Rectal smooth muscle tissue (tissue), 1 donor: ENCODE measurements around the gene NISCH.

ENCODE experiments used
- H3K27ac ChIP-seq: one replicate; pipeline ENCODE4 v1.7.0; 2013; ENCODE audit warnings: low read depth, low read length, inconsistent platforms
- H3K27me3 ChIP-seq: one replicate; pipeline ENCODE4 v1.7.0; 2013; ENCODE audit warnings: low read length; ENCODE audit not compliant: control insufficient read depth, insufficient read depth
- H3K36me3 ChIP-seq: one replicate; pipeline ENCODE4 v1.7.0; 2013; ENCODE audit warnings: low read length; ENCODE audit not compliant: control insufficient read depth, insufficient read depth
- H3K4me1 ChIP-seq: one replicate; pipeline ENCODE4 v1.7.0; 2013; ENCODE audit warnings: low read length; ENCODE audit not compliant: control insufficient read depth, insufficient read depth
- H3K4me3 ChIP-seq: one replicate; pipeline ENCODE4 v1.7.0; 2013; ENCODE audit warnings: low read length
- H3K9ac ChIP-seq: one replicate; pipeline ENCODE4 v1.7.0; 2013; ENCODE audit warnings: low read length

Gene NISCH

DNA sequence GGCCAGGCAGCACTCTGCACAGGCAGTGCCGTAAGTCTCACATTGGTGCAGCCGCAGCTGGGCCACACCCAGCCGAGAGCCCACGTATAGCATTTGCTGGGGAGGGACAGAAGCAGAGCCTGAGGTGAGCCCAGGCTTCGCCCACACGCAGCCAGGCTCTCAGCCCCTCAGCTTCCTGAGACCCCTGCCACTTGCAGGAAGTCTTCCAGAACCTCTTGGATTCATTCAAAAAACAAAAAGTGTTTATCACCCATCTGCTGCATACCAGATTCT, 17.4 kb upstream of the NISCH start:
- no peak overlapping the region for H3K4me3 ChIP-seq
- H3K27me3 ChIP-seq = no peaks in the 10 kb centered on the region
- no peaks in the 10 kb centered on the region for H3K36me3 ChIP-seq
- no peaks in the 10 kb centered on the region for H3K4me1 ChIP-seq
- no peak overlapping the region for H3K9ac ChIP-seq
- H3K27ac ChIP-seq = no peak overlapping the region

DNA sequence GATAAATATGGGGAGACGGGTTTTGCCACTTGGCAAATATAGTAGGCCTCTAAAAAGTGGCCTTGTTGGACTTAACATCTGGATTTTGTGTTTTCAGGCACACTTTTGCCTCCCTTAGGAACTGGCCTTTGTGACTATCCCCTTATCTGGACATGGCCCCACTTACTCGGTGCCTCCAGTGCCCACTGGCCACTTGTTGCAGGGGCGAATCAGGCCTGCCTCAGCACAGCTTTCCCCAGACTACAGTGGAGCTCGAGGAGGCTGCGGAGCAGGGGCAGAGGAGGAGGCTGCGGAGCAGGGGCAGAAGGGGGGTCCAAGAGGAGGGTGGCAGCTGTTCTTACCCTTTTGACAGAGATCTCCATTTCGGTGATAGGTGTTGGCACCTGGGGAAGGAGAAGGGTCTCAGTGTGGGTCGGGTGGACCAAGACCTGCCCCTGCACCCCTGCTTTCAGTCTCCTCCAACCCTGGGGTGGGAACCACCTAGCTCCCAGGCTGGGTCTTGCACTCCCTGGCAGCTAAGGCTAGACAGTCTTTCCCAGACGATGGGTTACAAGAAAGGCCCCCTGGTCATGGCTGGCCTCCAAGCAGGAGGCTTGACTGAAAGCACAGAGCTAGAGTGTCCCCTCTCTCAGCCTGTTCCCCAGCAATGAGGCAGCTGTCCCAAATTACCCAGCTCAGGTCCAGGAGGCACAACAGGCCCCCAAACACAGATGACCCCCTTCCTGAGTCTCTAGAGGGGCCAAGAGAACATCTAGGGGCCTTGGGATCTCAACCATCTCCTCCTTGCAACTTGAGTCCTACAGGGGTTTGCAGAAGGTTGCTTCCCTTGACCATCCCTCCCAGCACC, 16.6 kb upstream of the NISCH start:
- H3K36me3 ChIP-seq = no peaks in the 10 kb centered on the region
- H3K27me3 ChIP-seq = no peaks in the 10 kb centered on the region
- no peak overlapping the region for H3K4me3 ChIP-seq
- no peak overlapping the region for H3K9ac ChIP-seq
- H3K27ac ChIP-seq = no peak overlapping the region
- no peaks in the 10 kb centered on the region for H3K4me1 ChIP-seq

DNA sequence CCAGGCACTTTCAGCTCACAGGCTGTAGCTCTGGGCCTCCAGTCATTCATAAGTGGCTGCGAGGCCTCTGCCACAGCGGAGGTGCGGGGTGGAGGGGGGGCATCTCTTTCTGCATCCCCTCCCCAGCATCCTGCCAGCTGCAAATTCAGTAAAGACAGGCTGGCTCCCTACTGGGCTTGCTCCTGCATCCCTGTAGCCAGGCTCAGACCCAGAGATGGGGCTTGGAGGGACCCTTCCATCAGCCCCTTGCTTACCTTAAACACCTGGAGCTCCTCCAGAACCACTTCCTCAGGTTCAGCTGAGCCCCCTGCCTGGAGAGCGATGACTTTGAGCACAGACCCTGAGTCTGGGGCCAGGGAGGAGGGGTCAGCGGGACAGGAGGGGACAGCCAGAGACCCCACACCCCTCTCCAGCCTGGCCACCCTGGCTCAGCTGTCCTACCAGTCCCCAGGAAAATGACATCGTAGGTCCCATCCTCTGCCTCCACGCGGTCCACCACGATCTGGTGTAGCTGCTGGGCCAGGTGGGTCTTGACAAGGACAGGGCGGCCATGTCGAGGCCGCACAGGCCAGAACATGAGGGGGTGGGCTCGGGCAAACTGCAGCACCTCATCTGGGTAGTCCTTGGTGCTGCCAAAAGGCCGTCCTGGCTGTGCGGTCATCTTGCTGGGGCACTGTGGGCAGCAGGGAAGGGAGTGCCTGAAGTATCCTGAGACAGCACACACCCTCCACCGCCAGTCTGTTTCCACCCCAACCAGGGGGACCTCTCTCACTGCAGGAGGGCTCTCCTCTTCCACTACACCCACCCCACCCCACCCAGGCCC, 15.8 kb upstream of the NISCH start:
- Histone ChIP-seq H3K9ac (no peak overlapping the region), H3K27ac (no peak overlapping the region), H3K36me3 (no peaks in the 10 kb centered on the region), H3K27me3 (no peaks in the 10 kb centered on the region), H3K4me3 (no peak overlapping the region), H3K4me1 (no peaks in the 10 kb centered on the region)

DNA sequence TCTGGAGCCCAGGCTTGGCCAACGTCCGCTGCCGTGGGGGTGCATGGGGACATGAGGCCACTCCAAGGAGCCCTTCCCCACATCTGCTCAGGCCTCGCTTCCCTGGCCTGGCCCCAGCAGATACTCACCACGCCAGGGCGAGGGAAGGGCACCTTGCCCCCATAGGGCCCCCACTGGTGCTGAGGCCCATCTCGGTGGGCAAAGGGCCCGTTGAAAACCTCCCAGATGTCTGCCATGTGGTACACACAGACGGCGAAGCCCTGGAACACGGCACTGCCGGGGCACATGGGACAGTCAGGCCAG, 15.2 kb upstream of the NISCH start:
- Histone ChIP-seq H3K27ac (no peak overlapping the region), H3K36me3 (no peaks in the 10 kb centered on the region), H3K27me3 (no peaks in the 10 kb centered on the region), H3K4me1 (no peaks in the 10 kb centered on the region), H3K4me3 (no peak overlapping the region), H3K9ac (no peak overlapping the region)

DNA sequence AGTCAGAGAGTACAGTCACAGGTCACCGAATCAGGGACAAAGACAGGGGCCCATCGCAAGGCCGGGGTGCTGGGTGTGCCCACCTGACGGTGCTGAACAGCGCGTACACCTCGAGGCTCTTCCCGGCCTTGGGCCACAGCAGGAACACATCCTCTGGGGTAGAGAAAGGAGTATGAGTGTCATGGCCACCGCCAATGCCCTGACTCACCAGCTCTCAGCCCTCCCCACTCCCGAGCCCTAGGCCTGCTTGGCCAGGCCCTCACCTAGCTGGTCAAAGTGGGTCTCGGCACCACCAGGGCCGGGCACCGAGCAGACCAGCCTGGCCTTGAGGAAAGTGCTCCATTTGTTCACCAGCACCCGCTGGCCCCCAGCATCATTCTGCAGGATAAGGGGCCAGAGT, 14.7 kb upstream of the NISCH start:
- H3K27me3 ChIP-seq = no peaks in the 10 kb centered on the region
- no peak overlapping the region for H3K27ac ChIP-seq
- H3K36me3 ChIP-seq = no peaks in the 10 kb centered on the region
- H3K4me3 ChIP-seq = no peak overlapping the region
- no peak overlapping the region for H3K9ac ChIP-seq
- H3K4me1 ChIP-seq = no peaks in the 10 kb centered on the region

DNA sequence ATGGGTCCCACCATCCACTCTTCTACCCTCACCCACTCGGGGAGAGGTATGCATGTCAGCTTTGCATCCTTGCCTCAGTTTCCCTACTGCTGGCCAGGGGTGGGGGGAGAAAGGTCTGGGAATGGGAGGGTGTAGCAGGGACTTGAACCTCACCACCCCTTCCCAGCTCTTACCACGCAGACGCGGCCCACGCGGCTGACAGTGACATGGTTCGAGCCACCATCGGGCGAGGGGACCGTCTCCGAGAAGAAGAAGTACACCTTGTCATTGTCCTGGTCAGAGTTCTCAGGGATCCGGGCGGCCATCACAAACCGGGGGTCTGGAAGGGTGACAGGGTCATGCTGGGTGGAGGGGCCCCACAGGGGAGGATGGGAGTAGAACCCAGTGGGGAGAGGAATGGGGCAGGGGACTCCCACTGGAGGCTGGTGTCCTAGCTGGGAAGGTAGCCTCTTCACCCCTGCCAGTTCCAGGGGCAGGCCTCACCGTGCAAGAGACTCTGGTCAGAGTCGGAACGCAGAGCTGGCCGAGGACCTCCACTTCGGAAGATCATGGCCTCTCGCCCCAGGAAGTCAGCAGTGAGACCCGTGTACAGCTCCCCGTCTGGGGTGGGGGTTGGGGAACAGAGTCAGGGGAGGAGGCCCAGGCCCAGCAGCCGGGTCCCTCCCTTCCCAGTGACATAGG, 14.2 kb upstream of the NISCH start:
- Histone ChIP-seq H3K27ac (no peak overlapping the region), H3K36me3 (no peaks in the 10 kb centered on the region), H3K4me3 (no peak overlapping the region), H3K9ac (no peak overlapping the region), H3K4me1 (no peaks in the 10 kb centered on the region), H3K27me3 (no peaks in the 10 kb centered on the region)

DNA sequence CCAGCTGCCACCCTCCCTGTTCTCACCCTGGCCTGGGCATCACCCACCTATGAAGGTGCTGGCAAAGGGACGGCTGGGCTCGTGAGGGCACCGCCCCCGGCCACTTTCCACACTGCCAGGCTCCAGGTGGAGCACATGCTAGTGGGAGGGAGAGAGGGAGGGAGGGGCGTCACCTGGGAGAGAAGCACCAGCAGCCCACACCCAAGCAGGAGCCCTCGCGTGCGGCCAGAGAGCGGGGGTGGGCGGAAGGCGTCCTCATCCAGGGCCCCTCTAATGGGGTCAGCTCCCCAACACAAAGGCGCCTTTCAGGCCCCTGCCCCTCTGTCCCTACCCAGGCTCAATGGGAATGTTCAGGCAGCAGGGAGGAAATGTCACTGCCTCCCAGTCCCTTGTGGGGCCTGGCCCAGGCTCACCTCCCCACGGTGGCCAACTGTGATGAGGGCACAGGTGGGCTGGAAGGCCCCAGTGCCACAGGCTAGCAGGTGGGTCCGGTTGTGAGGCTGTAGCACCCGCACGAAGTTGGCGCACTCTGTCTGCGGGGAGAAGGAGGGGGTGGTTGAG, 13.6 kb upstream of the NISCH start:
- no peak overlapping the region for H3K4me3 ChIP-seq
- H3K4me1 ChIP-seq = no peaks in the 10 kb centered on the region
- H3K9ac ChIP-seq = no peak overlapping the region
- no peak overlapping the region for H3K27ac ChIP-seq
- H3K36me3 ChIP-seq = no peaks in the 10 kb centered on the region
- no peaks in the 10 kb centered on the region for H3K27me3 ChIP-seq

DNA sequence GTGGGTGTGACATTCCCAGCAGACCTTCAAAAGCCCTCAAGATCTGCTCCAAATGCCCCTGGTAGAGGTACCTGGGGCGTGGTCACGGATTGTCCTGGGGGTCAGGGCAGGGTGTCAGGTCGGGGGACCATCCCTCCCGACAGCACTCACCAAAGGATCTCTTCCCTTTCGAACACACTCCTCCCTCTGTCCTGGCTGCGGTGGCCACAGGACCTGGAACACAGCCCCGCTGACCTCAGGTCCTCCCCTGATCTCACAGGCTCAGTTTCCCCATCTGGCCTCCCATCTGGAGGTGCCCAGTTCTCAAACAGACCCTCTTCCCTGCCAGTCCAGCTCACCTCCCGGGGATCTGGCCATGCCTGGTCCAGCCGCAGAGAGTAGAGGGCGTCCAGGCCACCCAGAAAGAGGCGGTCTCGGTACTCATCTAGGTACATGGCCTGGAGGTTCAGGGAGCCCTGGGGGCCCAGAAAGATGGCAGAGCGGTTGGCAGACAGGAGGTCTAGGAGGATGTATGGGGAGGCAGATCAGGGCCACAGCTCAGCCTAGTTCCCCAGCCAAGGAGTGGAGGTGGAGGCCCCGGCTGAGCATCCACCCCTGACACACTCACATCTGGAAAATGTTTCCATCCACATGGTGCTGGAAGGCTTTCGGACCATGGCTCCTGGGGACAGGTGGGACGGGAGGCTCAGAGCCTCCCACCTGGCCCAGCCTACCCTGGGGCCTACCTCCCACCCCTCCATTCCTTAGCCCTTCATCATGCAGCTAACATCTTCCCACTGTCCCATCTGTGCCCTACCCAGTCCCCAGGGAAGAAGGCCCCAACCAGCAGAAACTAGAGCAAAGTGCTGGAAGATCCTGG, 12.8 kb upstream of the NISCH start:
- no peak overlapping the region for H3K27ac ChIP-seq
- no peak overlapping the region for H3K4me3 ChIP-seq
- no peaks in the 10 kb centered on the region for H3K4me1 ChIP-seq
- no peak overlapping the region for H3K9ac ChIP-seq
- H3K27me3 ChIP-seq = no peaks in the 10 kb centered on the region
- no peaks in the 10 kb centered on the region for H3K36me3 ChIP-seq

DNA sequence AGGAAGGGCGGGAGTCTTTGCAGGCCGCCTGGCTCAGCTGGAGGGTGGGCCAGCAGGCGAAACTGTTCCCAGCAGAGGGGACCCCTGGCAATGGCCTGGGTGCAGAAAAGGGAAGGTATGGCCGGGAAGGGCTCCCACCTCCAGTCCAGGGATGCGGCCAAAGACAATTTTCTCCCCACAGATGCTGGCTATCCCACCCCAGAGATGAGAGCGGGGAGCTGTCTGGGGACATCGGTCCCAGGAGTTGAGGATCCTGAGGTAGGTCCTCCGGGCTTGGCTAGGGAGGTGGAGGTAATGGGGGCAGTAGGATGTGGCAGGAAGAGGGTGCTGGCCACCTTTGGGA, 12.2 kb upstream of the NISCH start:
- no peaks in the 10 kb centered on the region for H3K36me3 ChIP-seq
- H3K27ac ChIP-seq = no peak overlapping the region
- no peak overlapping the region for H3K4me3 ChIP-seq
- H3K9ac ChIP-seq = no peak overlapping the region
- H3K27me3 ChIP-seq = no peaks in the 10 kb centered on the region
- no peaks in the 10 kb centered on the region for H3K4me1 ChIP-seq

DNA sequence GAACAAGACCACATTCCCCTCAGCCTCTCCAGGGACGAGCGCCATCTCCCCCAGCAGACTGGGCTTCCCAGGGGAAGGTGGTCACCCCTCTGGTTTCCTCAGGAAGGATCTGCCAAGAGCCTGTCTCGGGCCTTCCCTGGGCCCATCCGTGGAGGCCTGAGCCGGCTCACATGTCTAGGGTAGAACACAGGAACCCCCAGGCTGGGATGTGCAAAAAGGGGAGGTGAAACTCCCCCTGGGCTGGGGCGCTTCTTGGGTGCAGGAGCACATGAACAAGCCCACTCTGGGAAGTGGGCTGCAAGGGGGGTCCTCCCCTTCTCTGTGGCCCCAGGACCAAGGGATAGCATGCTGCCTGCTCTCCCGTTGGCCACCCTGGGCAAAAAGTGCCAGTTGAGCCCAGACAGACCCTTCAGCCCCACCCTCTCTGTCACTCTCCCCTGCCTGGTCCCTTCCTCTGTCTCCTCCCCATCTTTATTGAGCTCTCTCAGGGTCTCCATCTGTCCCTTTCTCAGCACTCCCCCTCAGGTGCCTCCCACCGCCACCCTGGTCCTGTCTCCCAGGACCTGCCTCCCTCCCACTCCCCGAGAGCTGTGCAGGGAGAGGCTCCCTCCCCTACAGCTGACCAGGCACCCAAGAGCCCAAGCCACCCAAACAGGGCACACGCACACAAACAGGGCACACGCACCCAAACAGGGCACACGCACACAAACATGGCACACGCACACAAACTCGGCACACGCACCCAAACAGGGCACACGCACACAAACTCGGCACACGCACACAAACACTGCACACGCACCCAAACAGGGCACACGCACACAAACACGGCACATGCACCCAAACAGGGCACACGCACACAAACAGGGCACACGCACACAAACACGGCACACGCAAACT, 11.4 kb upstream of the NISCH start:
- no peaks in the 10 kb centered on the region for H3K4me1 ChIP-seq
- H3K4me3 ChIP-seq = peak overlapping the region; percentile 7

More for the DNA sequence above, 11.4 kb upstream of the NISCH start:
- H3K27ac ChIP-seq = no peak overlapping the region
- no peaks in the 10 kb centered on the region for H3K27me3 ChIP-seq
- no peaks in the 10 kb centered on the region for H3K36me3 ChIP-seq
- H3K9ac ChIP-seq = no peak overlapping the region
